Measurements from ENCODE around the gene ACTG2.

ACTG2 gene

GRCh38 chr2:73852020-73852419, 40.8 kb upstream of the ACTG2 start:
- Histone ChIP-seq H3K79me1 (ENCODE audit: low read depth, low read length) (no peaks in the 10 kb centered on the region), H3K4ac (ENCODE audit: low read length) (no peak overlapping the region), H3K4me2 (ENCODE audit: insufficient read depth, low read length, poor library complexity, severe bottlenecking) (no peak overlapping the region), H2AFZ (ENCODE audit: low read length) (no peak overlapping the region), H3K9ac (ENCODE audit: low read depth, low read length, poor library complexity) (no peak overlapping the region), H3K27ac (replicated peaks; ENCODE audit: low read length) (no peak overlapping the region), H3K9me3 (replicated peaks in 1 of 2; ENCODE audit: control insufficient read depth in 2 of 2, insufficient read depth in 1 of 2, low read depth in 1 of 2, low read length in 2 of 2) (peaks cover 0 to 2% of the 10 kb centered on the region in 2 donors), H2BK5ac (ENCODE audit: low read length) (no peak overlapping the region), H2BK15ac (ENCODE audit: low read length) (no peak overlapping the region), H2AK5ac (ENCODE audit: low read depth, low read length) (no peak overlapping the region), H4K91ac (ENCODE audit: low read depth, low read length, poor library complexity) (no peak overlapping the region), H3K4me3 (ENCODE audit: low read length in 2 of 2) (no peak overlapping the region), H3K18ac (ENCODE audit: low read length) (no peak overlapping the region), H3K36me3 (replicated peaks in 1 of 2; ENCODE audit: control insufficient read depth in 2 of 2, insufficient read depth in 2 of 2, low read length in 2 of 2) (peaks cover 30 to 98% of the 10 kb centered on the region in 2 donors), H4K8ac (ENCODE audit: low read depth, low read length) (no peak overlapping the region), H3K14ac (ENCODE audit: low read length) (no peak overlapping the region), H3K23ac (ENCODE audit: low read depth, low read length, poor library complexity) (no peak overlapping the region), H2BK120ac (ENCODE audit: low read depth, low read length) (no peak overlapping the region), H3K27me3 (ENCODE audit: control insufficient read depth in 3 of 3, insufficient read depth in 3 of 3, low read depth in 1 of 3, low read length in 3 of 3) (no peaks in the 10 kb centered on the region), H2BK12ac (ENCODE audit: low read length) (no peak overlapping the region), H3K4me1 (ENCODE audit: control insufficient read depth in 2 of 2, insufficient read depth in 1 of 2, low read depth in 1 of 2, low read length in 2 of 2) (no peaks in the 10 kb centered on the region)
- no peak for DNase-seq (ENCODE audit: low spot score)

DNA sequence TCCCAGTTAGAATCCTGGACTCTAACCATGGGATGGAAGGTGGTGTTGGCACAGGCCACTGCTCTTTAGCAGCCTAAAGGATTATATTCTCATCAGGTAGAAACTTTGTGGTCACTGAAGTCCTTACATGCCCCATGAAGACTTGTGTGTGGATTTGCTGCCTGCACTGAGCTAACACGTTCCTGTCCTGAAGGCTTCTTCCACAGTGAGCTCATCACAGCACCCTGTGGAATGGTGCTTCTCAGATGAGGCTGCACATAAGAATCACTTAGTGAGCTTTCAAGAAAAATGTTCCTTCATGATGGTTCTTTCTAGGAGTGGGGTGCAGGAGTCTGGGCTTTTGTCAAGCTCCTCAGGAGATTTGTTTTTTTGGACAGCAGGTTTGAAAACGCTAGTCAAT, 37.3 kb upstream of the ACTG2 start:
- no peak overlapping the region for H3K18ac ChIP-seq (ENCODE audit: low read length)
- H3K9ac ChIP-seq (ENCODE audit: low read depth, low read length, poor library complexity): no peak overlapping the region
- no peak overlapping the region for H2AFZ ChIP-seq (ENCODE audit: low read length)
- H3K9me3 ChIP-seq (replicated peaks in 1 of 2; ENCODE audit: control insufficient read depth in 2 of 2, insufficient read depth in 1 of 2, low read depth in 1 of 2, low read length in 2 of 2): no peaks in the 10 kb centered on the region
- no peaks in the 10 kb centered on the region for H3K79me1 ChIP-seq (ENCODE audit: low read depth, low read length)
- DNase-seq (ENCODE audit: low spot score): no peak
- H2BK12ac ChIP-seq (ENCODE audit: low read length): no peak overlapping the region
- H3K36me3 ChIP-seq (replicated peaks in 1 of 2; ENCODE audit: control insufficient read depth in 2 of 2, insufficient read depth in 2 of 2, low read length in 2 of 2): peaks cover 29 to 89% of the 10 kb centered on the region in 2 donors
- no peaks in the 10 kb centered on the region for H3K27me3 ChIP-seq (ENCODE audit: control insufficient read depth in 3 of 3, insufficient read depth in 3 of 3, low read depth in 1 of 3, low read length in 3 of 3)
- H3K4me2 ChIP-seq (ENCODE audit: insufficient read depth, low read length, poor library complexity, severe bottlenecking): no peak overlapping the region
- no CpG with 5 or more reads among the region's 2 CpGs for WGBS, 2 donors (ENCODE audit: extremely low coverage in 2 of 2, insufficient read length in 2 of 2, insufficient replicate concordance in 1 of 2)
- H2BK5ac ChIP-seq (ENCODE audit: low read length): no peak overlapping the region
- H4K8ac ChIP-seq (ENCODE audit: low read depth, low read length): no peak overlapping the region
- no peak overlapping the region for H2BK15ac ChIP-seq (ENCODE audit: low read length)
- H3K14ac ChIP-seq (ENCODE audit: low read length): no peak overlapping the region
- no peak overlapping the region for H2AK5ac ChIP-seq (ENCODE audit: low read depth, low read length)
- H3K23ac ChIP-seq (ENCODE audit: low read depth, low read length, poor library complexity): no peak overlapping the region
- no peak overlapping the region for H3K4me3 ChIP-seq (ENCODE audit: low read length in 2 of 2)
- no peak overlapping the region for H3K4ac ChIP-seq (ENCODE audit: low read length)
- H2BK120ac ChIP-seq (ENCODE audit: low read depth, low read length): no peak overlapping the region
- no peaks in the 10 kb centered on the region for H3K4me1 ChIP-seq (ENCODE audit: control insufficient read depth in 2 of 2, insufficient read depth in 1 of 2, low read depth in 1 of 2, low read length in 2 of 2)
- H3K27ac ChIP-seq (replicated peaks; ENCODE audit: low read length): no peak overlapping the region
- no peak overlapping the region for H4K91ac ChIP-seq (ENCODE audit: low read depth, low read length, poor library complexity)

DNA sequence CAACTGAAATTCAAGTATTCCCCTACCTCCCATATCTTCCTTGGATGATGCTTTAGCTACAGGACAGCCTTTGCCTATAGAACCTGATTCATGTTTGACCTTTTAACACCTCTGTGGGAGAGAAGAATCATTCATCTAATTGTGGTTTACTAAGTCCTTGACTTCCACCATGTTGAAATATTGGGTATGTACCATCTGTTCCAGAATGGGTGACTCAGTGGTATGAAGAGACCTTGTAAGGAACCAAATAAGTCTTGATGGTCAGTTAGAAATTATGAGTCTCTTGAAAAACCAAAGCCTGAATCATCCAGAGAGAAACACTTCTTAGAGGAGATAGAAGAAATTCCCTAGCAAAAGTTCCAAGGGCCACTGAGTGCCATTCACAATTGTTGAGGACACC, 36.6 kb upstream of the ACTG2 start:
- Histone ChIP-seq H3K79me1 (ENCODE audit: low read depth, low read length) (no peaks in the 10 kb centered on the region), H3K9ac (ENCODE audit: low read depth, low read length, poor library complexity) (no peak overlapping the region), H3K27me3 (ENCODE audit: control insufficient read depth in 3 of 3, insufficient read depth in 3 of 3, low read depth in 1 of 3, low read length in 3 of 3) (no peaks in the 10 kb centered on the region), H2BK12ac (ENCODE audit: low read length) (no peak overlapping the region), H3K18ac (ENCODE audit: low read length) (no peak overlapping the region), H2AK5ac (ENCODE audit: low read depth, low read length) (no peak overlapping the region), H3K36me3 (replicated peaks in 1 of 2; ENCODE audit: control insufficient read depth in 2 of 2, insufficient read depth in 2 of 2, low read length in 2 of 2) (peaks cover 31 to 89% of the 10 kb centered on the region in 2 donors), H2BK15ac (ENCODE audit: low read length) (no peak overlapping the region), H4K91ac (ENCODE audit: low read depth, low read length, poor library complexity) (no peak overlapping the region), H3K23ac (ENCODE audit: low read depth, low read length, poor library complexity) (no peak overlapping the region), H3K9me3 (replicated peaks in 1 of 2; ENCODE audit: control insufficient read depth in 2 of 2, insufficient read depth in 1 of 2, low read depth in 1 of 2, low read length in 2 of 2) (no peaks in the 10 kb centered on the region), H4K8ac (ENCODE audit: low read depth, low read length) (no peak overlapping the region), H2AFZ (ENCODE audit: low read length) (no peak overlapping the region), H3K4me3 (ENCODE audit: low read length in 2 of 2) (no peak overlapping the region), H2BK120ac (ENCODE audit: low read depth, low read length) (no peak overlapping the region), H3K4me1 (ENCODE audit: control insufficient read depth in 2 of 2, insufficient read depth in 1 of 2, low read depth in 1 of 2, low read length in 2 of 2) (no peaks in the 10 kb centered on the region), H3K27ac (replicated peaks; ENCODE audit: low read length) (no peak overlapping the region), H2BK5ac (ENCODE audit: low read length) (no peak overlapping the region), H3K4me2 (ENCODE audit: insufficient read depth, low read length, poor library complexity, severe bottlenecking) (no peak overlapping the region), H3K14ac (ENCODE audit: low read length) (no peak overlapping the region), H3K4ac (ENCODE audit: low read length) (no peak overlapping the region)
- DNase-seq (ENCODE audit: low spot score): no peak

DNA sequence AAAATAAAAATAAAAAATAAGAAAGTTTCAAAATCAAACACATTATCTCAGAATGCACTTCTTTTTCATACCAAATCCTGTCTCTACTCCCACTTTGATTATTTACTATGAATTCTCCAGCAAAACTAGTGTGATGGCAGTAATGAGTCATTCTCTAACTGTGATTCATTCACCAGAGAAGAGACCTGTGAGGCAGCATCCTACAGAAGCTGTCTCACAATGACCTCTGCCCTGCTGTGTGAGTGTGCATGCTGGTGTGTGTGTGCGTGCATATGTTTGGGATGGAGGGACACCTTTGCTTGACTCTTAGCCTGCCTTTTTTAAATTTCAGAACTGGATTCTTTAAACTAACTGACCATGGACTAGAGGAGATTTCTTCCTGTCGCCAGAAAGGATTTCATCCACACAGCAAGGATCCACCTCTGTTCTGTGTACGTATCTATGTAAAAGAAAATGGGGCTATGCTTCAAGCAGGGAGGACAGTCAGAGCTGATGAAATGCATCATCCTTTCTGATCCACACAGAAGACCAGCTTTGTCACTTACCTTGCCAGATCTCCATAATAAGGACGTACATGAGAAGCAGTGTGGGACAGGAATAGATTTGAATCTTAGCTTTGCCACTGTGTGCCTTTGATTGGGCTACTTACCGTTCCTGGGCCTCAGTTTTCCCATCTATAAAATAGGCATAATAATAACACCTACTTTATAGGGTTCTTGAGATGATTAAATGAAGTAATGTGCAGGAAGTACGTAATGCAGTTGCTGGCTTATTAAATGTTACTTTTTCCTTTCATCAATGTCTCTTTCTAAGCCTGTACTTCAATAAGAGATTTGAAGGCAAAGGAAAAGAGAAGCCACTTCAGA, 32.9 kb upstream of the ACTG2 start:
- Histone ChIP-seq H3K9me3 (replicated peaks in 1 of 2; ENCODE audit: control insufficient read depth in 2 of 2, insufficient read depth in 1 of 2, low read depth in 1 of 2, low read length in 2 of 2) (no peaks in the 10 kb centered on the region), H3K14ac (ENCODE audit: low read length) (no peak overlapping the region), H4K91ac (ENCODE audit: low read depth, low read length, poor library complexity) (no peak overlapping the region), H3K18ac (ENCODE audit: low read length) (no peak overlapping the region), H2BK15ac (ENCODE audit: low read length) (no peak overlapping the region), H2BK12ac (ENCODE audit: low read length) (no peak overlapping the region), H3K23ac (ENCODE audit: low read depth, low read length, poor library complexity) (no peak overlapping the region), H3K4me3 (ENCODE audit: low read length in 2 of 2) (no peak overlapping the region), H3K36me3 (replicated peaks in 1 of 2; ENCODE audit: control insufficient read depth in 2 of 2, insufficient read depth in 2 of 2, low read length in 2 of 2) (peaks cover 34 to 90% of the 10 kb centered on the region in 2 donors), H2BK120ac (ENCODE audit: low read depth, low read length) (no peak overlapping the region), H4K8ac (ENCODE audit: low read depth, low read length) (no peak overlapping the region), H3K4ac (ENCODE audit: low read length) (no peak overlapping the region), H3K27me3 (ENCODE audit: control insufficient read depth in 3 of 3, insufficient read depth in 3 of 3, low read depth in 1 of 3, low read length in 3 of 3) (no peaks in the 10 kb centered on the region), H3K4me2 (ENCODE audit: insufficient read depth, low read length, poor library complexity, severe bottlenecking) (no peak overlapping the region), H2AK5ac (ENCODE audit: low read depth, low read length) (no peak overlapping the region), H2AFZ (ENCODE audit: low read length) (no peak overlapping the region), H3K27ac (replicated peaks; ENCODE audit: low read length) (no peak overlapping the region), H3K79me1 (ENCODE audit: low read depth, low read length) (no peaks in the 10 kb centered on the region), H3K4me1 (ENCODE audit: control insufficient read depth in 2 of 2, insufficient read depth in 1 of 2, low read depth in 1 of 2, low read length in 2 of 2) (no peaks in the 10 kb centered on the region), H3K9ac (ENCODE audit: low read depth, low read length, poor library complexity) (no peak overlapping the region), H2BK5ac (ENCODE audit: low read length) (no peak overlapping the region)
- DNase-seq (ENCODE audit: low spot score): no peak
- WGBS, 2 donors (ENCODE audit: extremely low coverage in 2 of 2, insufficient read length in 2 of 2, insufficient replicate concordance in 1 of 2): no CpG with 5 or more reads among the region's 6 CpGs
